GM18508 (cell line): Measurements from ENCODE around the gene EXTL1.
"Not testable (repeated sequence)": the region's sequence is repeated elsewhere in the genome, so short reads cannot be mapped to it uniquely, and the experiment has no call there.

ENCODE experiments used
- ATAC-seq: cut with Tn5 transposase; IDR thresholded peaks from one replicate; pipeline ENCODE4 v1.9.1; 2021; ENCODE audit warnings: moderate number of reproducible peaks; ENCODE audit not compliant: insufficient read depth, unreplicated experiment

Gene EXTL1, protein sequence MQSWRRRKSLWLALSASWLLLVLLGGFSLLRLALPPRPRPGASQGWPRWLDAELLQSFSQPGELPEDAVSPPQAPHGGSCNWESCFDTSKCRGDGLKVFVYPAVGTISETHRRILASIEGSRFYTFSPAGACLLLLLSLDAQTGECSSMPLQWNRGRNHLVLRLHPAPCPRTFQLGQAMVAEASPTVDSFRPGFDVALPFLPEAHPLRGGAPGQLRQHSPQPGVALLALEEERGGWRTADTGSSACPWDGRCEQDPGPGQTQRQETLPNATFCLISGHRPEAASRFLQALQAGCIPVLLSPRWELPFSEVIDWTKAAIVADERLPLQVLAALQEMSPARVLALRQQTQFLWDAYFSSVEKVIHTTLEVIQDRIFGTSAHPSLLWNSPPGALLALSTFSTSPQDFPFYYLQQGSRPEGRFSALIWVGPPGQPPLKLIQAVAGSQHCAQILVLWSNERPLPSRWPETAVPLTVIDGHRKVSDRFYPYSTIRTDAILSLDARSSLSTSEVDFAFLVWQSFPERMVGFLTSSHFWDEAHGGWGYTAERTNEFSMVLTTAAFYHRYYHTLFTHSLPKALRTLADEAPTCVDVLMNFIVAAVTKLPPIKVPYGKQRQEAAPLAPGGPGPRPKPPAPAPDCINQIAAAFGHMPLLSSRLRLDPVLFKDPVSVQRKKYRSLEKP

DNA sequence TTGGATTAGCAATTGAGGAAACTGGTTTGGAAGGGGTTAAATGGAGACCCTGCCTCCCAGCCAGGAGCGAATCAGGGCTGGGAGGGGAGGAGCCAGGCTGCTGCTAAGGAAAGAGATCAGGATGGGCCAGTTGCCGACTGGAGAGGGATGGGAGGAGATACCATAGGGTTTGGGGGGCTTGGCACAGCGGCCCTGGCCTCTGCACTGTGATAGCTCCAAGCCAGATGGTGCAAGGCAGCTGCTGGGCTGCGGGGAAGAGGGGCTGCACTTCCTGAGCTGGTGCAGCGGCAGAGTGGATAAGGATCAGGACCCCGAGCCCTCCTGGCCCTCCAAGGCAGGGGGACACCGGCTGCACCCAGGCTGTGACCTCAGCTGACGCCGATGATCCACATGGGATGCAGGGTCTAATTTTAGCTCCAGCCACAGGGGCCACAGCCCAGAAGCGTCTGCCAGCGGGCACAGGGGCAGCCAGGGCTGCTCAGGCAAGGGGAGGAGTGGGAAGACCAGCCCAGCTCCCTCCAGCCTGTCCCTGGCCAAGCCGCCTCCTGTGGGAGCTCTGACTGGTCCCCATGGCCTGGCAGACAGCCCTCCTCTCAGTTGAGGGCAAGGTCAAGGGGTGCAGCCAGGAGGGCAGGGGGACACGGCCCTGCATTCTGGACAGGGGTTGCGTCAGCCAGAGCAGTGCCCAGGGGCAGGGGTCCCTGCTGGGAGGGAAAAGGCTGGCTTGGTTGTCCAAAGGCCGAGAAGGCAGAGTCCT lies at the start of gene EXTL1:
Gene EXTL1 (plus strand): TSS at position 129 of the 757 bp plus-strand sequence. CDS start 872 bp downstream, outside the sequence.
- no peak for ATAC-seq

DNA sequence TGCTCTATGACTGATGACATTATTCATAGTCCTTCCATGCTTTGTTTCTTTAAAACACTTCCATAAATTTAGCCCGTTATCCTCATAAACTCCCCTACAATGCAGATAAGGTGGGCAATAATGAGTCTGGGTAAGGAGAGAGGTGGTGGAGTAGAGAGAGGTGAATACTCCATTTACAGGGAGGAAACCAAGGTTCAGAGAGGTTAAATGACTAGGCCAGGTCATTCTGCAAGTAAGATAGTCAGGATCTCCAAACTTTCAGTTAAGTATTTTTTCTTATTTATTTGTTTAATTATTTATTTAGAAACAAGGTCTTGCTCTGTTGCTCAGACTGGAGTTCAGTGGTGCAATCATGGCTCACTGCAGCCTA lies 49.8 kb upstream of the EXTL1 start:
- no peak for ATAC-seq

DNA sequence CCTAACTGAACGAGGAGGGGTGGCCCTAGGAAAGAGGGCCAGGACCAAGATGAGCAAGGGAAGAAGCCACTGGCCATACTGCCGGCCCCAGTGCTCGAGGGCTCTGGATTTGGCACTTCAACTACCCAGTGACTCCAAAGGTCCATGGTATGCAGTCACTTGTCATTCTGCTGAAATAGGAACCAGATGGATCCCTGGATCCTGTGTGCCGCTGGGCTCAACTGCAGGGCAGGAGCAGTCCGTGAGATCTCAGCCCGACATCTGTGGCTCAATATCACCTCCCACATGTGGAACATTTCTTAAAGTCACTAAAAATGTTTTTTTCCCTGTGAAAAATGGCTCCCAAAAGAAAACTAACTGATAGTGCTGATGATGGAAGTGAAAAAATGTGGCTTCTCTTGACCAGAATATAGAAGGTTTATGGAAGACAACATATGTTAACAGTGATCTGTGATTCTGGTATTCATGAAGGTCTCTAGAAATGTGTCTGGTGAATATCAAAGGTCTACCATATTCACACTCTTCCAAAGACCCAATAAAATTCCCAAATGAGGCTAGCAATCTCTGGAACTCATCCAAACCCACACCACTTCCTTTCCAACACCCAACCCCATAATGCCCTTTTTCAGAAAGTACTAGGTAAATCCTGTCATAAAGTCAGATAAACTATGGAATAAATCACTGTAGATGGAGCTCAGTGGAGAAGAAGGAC lies 47.8 kb upstream of the EXTL1 start:
- ATAC-seq = no peak

DNA sequence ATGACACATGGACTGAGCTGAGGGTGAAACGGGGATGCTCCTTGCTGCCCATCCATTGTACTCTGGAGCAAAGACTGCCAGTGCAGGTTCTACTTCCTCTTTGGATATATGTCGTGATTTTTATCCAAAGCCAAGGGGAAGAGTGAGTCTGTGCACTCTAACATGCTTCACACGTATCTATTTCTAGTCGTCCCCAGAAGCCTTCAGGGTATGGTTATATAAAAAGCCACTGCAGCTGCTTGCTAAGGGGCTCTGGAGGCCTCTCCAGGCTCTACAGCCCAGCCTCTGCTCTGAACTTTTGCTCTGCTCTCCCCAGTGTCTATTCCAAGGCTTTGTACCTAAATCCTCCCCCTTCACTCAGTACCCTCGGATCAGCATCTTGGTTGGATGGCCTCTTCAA lies 43.8 kb upstream of the EXTL1 start:
- ATAC-seq = no peak

DNA sequence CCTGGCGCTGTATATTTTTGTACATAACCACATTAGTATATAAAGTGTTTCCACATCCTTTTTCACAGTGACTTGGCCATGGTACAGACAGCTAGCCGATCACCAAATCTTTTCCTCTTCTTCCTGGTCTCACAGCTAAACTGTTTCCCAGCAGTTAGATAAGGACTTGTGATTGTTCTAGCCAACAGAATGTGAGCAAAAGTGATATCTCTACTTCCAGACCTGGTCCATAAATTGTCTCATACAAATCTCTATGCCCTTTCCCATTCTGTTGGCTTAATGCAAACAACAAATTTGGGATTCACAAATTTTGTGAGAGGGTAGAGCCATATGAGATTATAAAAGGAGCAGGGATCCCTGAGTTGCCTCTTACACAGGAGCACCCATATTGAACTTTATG lies 43.2 kb upstream of the EXTL1 start:
- ATAC-seq = no peak

DNA sequence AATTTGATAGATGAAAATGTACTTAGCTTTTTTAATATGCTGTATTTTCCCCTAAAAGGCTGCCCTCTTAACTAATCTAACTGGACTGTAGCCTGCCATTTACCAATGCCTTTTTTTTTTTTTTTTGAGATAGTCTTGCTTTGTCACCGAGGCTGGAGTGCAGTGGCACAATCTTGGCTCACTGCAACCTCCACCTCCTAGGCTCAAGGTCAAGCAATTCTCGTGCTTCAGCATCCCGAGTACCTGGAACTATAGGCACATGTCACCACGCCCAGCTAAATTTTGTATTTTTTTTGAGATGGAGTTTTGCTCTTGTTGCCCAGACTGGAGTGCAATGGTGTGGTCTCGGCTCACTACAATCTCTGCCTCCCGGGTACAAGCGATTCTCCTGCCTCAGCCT lies 42.4 kb upstream of the EXTL1 start:
- no peak for ATAC-seq

DNA sequence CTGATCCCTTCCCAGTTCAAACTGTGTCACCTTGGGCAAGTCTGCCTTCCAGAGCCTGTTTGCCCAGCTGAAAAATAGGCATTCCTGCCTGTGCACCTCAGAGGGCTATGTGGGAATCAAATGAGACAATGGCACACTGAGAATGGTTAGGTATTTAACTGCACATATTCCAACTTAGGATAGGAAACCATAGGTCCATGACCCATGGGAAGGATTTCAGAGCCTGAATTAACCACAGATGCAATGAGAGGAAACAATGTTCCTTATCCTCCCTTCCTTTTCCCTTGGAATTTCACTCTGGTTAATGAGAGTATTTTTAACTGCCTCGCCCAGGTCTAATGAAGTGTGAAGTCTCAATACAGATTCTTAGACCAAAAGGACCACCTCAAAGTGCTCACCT lies 36.4 kb upstream of the EXTL1 start:
- no peak for ATAC-seq

DNA sequence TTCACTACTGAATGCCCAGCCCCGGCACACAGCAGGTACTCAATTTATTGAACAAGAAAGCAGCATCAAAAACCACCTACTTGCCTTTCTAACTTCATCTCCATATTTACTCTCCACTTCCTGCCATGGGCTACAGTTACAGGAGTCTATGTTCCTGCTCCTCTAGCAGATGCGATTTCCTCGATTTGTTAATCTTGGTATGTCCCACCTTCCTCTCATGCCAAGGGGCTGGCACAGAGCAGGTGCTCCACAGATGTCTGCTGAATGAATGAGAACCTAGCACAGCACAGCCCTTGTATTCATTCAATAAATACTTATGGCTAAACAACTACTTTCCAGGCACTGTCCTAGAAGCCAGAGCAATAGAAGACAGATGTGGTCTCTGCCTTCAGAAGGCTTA lies 35.9 kb upstream of the EXTL1 start:
- no peak for ATAC-seq

DNA sequence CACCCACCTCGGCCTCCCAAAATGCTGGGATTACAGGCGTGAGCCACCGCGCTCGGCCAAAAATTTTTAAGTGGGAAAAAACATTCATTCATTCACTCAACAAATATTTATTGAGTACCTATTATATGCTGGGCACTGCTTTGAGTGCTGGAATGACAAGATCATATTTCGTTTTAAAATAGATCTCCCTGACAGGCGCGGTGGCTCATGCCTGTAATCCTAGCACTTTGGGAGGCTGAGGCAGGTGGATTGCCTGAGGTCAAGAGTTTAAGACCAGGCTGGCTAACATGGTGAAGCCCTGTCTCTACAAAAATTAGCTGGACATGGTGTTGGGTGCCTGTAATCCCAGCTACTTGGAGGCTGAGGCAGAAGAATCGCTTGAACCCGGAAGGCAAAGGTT lies 34.8 kb upstream of the EXTL1 start:
- not testable (repeated sequence) for ATAC-seq

DNA sequence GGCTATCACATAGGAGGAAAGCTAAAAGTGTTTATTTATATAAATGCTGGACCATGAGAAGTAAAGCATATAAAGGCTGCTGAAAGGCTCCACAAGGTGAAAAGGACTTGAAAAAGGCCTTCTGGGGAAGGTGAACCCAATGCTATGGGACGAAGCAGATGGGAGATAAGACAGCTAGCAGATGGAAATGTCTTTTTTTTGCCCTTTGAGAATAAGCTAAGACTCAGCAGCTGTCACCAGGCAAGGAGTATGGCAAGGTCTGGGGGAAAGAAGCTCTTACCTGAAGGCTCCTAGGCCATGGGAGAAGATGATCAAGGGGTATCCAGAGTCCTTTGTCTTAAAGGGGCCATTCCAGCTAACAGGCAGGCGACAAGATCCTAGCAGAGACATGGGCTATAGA lies 33.6 kb upstream of the EXTL1 start:
- no peak for ATAC-seq

DNA sequence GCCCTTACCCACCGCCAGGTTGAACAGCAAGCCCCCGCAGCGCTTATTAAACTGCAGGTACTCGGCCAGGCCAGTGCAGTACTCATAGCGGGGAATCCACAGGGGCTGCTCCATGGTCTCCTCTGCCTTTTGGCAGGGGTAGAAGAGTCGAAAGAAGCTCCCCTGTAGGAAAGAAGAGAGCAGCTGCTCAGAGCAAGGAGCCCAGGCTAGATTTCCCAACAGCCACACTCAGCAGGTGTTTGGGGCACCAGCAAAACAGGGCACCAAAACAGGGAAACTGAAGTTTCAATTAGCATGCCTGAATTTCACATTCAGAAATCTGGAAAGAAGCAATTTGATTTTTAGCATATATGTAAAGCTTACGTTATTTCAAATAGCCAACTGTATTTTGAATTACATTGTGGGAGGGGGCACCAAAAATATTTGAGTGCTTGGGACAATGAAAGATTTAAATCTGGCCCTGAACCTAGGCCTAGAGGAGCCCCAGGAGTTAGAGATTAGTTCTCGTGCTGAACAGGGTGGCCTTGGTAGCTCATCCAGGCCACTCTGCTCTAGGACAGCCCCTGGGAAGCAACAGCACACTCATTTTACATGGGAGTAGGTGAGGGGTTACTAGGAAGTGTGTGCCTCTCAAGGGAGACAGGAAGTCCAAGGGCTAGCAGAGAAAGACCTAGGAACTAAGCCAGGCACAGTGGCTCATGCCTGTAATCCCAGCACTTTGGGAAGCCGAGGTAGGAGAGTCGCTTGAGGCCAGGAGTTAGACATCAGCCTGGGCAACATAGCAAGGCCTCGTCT lies 31.9 kb upstream of the EXTL1 start:
- no peak for ATAC-seq

DNA sequence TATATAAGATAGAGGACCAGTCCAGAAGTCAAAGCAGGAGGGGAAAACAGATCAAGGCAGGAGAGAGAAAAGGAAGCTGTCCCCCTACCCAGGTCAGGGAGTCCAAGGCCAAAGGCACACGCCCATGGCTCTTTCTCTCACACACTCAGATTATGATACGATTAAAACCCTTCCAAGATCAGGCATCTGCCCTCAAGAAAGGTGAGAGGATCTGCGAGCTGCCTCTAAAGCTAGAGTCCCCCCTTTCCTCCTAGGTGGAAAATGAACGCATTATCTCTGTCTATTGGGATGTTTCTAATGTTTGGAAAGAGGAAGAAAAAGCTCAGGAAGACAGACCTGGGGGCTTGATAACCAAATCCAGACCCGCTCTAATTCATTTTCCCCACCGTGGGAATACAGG lies 31.3 kb upstream of the EXTL1 start:
- no peak for ATAC-seq

DNA sequence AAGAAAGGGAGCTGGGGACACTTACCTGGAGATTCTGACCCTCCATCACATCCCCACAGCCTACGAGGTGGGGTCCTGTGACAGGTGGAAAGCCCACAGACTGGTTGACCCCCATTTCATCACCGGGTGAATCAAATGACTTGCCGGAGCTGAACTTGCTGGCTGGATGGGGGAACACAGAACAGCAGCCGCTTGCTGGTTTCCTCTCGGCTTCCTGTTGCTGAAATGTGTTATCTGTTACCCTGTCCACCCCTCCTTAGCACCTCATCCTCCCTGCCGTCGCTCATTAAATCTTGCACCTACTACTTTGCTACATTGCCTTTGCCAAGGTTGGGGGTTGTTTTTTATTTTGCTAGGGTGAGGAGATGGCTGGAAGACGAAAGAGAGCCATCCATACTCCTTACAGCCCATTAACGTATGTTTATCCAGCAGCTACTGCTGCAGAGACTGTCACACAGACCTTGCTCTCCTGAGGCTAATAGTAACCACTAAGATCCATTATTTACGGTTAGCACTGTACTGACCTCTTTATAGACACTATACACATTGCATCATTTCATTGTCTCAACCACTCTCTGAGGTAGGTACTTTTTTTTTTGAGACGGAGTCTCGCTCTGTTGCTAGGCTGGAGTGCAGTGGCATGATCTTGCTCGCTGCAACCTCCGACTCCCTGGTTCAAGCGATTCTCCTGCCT lies 30.7 kb upstream of the EXTL1 start:
- no peak for ATAC-seq

DNA sequence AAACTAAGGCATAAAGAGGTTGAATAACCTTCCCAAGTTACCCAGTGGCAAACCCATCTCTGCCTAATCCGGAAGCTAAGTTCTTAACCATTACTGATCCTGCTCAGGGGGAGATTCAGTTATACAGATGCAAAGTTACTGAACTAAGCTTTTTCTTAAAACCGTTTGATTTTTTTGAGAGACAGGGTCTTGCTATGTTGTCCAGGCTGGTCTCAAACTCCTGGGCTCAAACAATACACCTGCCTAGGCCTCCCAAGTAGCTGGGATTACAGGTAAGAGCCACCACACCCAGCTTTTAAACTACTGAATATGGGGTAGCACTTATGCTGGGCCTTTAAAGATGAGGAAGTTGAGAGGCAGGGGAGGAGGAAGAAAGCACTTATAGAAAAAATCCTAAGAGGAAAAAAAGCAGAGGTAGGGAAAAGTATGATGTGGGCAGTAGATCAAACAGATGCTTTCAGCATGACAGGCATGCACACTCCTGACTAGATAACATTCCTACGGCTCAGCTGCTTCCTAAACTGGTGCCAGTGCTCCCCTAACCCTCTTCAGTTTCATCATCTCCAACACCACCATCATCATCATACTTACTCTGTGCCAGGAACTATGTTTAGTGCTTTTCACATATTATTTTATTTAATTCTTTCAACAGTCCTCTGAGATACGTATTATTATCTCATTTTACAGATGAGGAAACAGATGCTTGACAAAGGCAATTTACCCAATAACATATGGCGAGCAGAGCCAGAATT lies 29.5 kb upstream of the EXTL1 start:
- ATAC-seq = no peak

DNA sequence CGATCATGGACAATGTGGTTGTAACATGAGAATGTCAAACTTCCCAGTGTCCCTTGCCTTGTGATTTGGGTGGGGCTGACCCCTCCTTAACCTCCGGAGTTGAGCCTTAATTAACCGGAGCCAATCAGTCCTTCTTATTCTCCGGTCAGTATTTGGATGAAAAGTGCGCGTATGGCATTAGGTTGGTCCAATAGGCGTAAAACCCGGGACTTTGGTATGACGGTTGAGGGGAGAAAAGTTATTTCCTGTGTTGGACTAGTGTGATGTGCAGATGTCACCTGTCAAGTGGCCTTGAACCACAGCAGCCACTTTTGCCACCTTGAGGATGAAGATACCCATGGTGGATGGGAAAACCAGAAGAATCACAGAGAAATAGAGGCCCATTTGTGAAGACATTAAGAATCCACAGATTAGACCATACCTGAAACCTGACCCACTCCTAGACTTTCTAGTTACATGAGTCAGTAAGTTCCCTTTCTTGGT lies 28.8 kb upstream of the EXTL1 start:
- ATAC-seq = no peak

DNA sequence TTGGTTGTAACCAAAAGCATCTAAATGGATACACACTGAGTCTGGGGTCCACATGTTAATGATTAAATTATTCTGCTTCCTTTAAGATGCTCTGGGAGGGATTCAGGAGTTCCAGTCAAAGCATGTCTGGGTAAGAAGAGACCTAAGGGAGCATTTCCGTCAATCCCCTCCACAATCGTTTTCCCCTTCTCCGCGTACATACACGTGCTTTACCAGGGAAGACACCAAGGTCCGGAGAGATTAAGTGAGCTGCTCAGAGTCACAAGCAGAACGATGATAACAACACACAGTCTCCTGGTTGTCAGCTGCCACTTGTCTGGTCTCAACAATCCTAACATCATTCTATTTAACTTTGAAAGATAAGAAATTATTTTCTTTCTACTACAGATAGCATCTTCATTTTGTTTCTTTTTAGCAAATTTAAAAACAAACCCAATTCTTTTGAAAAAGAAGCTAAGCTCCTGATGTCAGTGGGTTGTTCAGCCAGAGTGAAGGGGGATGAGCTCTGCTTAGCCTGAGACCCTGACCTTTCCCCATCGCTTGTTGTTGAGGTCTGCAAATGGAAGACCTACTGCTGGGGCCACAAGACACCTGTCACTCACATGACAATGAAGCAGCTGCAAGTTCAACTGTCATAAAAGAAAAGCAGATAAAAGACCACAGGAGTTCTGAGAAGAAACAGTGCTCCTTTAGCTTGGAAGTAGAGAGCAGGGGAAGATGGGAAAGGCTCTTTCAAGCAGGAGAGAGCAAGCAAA lies 28.2 kb upstream of the EXTL1 start:
- ATAC-seq = no peak

DNA sequence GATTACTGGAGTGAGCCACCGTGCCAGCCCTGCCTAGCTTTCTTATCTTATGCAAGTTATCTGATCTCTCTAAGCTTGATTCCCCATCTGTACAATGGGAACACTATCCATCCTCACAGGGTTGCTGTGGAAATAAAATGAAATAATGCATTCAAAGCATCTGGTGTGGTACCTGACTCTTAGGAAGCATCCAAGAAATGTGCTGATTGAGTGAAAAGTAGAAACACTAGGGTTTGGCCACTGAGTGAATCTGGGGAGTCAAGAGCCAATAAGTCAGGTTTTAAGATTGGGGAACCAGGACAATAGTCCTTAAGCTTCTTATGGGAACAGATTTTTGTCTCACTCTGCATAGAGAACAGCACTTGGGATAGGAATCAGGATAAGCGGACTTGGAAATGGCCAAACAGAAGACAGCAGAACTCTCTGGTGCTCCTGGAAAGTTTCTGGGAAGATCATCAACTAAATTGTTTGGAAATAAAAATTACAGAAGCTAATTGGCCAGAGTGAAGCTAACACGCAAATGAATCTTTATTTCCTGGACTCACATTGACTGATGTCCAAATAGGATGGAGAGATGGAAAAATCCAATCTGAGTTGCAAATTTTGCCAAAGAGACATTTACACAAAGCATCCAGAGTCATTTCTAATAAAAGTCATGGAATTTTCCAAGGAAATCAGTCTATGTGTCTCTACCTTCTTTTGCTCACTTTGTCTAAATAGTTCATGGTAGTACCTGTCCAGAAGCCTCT lies 27.0 kb upstream of the EXTL1 start:
- no peak for ATAC-seq
